Activated T-helper 2 cell treated with anti-CD3 and anti-CD28 coated beads, Interferon-gamma antibody, Interleukin-2, Interleukin-4, amounts not matched to agents 10 μg/mL and 5 μg/mL and 100 μg/mL, durations not matched to agents 14 hours and 24 hours and 36 hours (primary cell): ENCODE data around the gene GPR37L1. TPM values are rescaled to one million over a fixed set of nuclear protein-coding genes. Genes with fewer than 3 reads are reported as not detected.

ENCODE experiments used
- DNase-seq: peaks from one replicate; pipeline ENCODE4 v3.0.0; 2021; ENCODE audit warnings: low spot score
- H3K27ac Mint-ChIP-seq: one replicate; pipeline ENCODE4 v1.8.0; 2021; ENCODE audit warnings: mixed read lengths
- H3K27me3 Mint-ChIP-seq: one replicate; pipeline ENCODE4 v1.8.0; 2021; ENCODE audit warnings: low read depth, mixed read lengths
- H3K36me3 Mint-ChIP-seq: one replicate; pipeline ENCODE4 v1.8.0; 2021; ENCODE audit warnings: low read depth, mixed read lengths
- H3K4me1 Mint-ChIP-seq: one replicate; pipeline ENCODE4 v1.8.0; 2021; ENCODE audit warnings: low read depth, mixed read lengths
- H3K4me3 Mint-ChIP-seq: one replicate; pipeline ENCODE4 v1.8.0; 2021; ENCODE audit warnings: low read depth, mild to moderate bottlenecking, moderate library complexity, mixed read lengths
- H3K9me3 Mint-ChIP-seq: one replicate; pipeline ENCODE4 v1.8.0; 2021; ENCODE audit warnings: mixed read lengths
- intact Hi-C: fragments of 100-400 bp; cut with micrococcal nuclease; formaldehyde crosslinking; loops from one replicate; pipeline ENCODE4 v1.15.1; 2023
- total RNA-seq: library from RNA; stranded (reverse); gene quantifications from 2 replicates; pipeline ENCODE4 v1.2.3, GENCODE V29; 2022

Gene GPR37L1, protein sequence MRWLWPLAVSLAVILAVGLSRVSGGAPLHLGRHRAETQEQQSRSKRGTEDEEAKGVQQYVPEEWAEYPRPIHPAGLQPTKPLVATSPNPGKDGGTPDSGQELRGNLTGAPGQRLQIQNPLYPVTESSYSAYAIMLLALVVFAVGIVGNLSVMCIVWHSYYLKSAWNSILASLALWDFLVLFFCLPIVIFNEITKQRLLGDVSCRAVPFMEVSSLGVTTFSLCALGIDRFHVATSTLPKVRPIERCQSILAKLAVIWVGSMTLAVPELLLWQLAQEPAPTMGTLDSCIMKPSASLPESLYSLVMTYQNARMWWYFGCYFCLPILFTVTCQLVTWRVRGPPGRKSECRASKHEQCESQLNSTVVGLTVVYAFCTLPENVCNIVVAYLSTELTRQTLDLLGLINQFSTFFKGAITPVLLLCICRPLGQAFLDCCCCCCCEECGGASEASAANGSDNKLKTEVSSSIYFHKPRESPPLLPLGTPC
- total RNA-seq: not detected in 2 replicates

DNA sequence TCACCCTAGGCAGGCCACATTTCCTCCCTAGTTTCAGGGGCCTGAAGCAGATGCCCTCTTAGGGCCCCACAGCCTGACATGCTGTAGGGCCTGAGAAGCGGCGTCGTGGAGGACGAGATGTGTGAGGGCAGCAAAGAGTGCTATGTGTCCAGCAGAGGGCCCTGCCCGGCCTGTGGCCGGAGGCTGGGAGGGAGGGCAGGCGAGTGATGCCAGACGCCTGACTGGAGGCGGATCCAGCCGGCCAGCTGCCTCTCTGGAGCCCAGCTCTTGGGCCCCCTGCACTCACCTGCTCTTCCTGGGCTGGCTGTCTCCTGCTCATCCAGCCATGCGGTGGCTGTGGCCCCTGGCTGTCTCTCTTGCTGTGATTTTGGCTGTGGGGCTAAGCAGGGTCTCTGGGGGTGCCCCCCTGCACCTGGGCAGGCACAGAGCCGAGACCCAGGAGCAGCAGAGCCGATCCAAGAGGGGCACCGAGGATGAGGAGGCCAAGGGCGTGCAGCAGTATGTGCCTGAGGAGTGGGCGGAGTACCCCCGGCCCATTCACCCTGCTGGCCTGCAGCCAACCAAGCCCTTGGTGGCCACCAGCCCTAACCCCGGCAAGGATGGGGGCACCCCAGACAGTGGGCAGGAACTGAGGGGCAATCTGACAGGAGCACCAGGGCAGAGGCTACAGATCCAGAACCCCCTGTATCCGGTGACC is at the start of gene GPR37L1:
GPR37L1 (plus strand) TSS at position 279 of the 697 bp plus-strand sequence; CDS start at position 326, 47 bp downstream.
- DNase-seq: no peak
- Mint-ChIP-seq H3K27ac (no peak within 1 kb of the TSS), H3K27me3 (no peaks in the 10 kb centered on the region), H3K4me3 (no peak within 1 kb of the TSS), H3K4me1 (no peaks in the 10 kb centered on the region), H3K9me3 (no peaks in the 10 kb centered on the region), H3K36me3 (no peaks in the 10 kb centered on the region)
- intact Hi-C loops: no loop called here

GRCh38 chr1:202073206-202073605 is 49.5 kb upstream of the GPR37L1 start:
- intact Hi-C loops: no loop called here
- DNase-seq: no peak
- Mint-ChIP-seq H3K36me3 (no peaks in the 10 kb centered on the region), H3K27ac (no peak overlapping the region), H3K9me3 (no peaks in the 10 kb centered on the region), H3K4me3 (no peak overlapping the region), H3K27me3 (no peaks in the 10 kb centered on the region), H3K4me1 (peaks cover 4% of the 10 kb centered on the region)

- peaks cover 4% of the 10 kb centered on the region for H3K4me1 Mint-ChIP-seq
- intact Hi-C loops: no loop called here
- no peaks in the 10 kb centered on the region for H3K9me3 Mint-ChIP-seq
- H3K27ac Mint-ChIP-seq: no peak overlapping the region
- H3K36me3 Mint-ChIP-seq: no peaks in the 10 kb centered on the region
- H3K4me3 Mint-ChIP-seq: no peak overlapping the region
- no peak for DNase-seq
- H3K27me3 Mint-ChIP-seq: no peaks in the 10 kb centered on the region
These were observed 47.7 kb upstream of the GPR37L1 start for GRCh38 chr1:202074985-202075384.

DNA sequence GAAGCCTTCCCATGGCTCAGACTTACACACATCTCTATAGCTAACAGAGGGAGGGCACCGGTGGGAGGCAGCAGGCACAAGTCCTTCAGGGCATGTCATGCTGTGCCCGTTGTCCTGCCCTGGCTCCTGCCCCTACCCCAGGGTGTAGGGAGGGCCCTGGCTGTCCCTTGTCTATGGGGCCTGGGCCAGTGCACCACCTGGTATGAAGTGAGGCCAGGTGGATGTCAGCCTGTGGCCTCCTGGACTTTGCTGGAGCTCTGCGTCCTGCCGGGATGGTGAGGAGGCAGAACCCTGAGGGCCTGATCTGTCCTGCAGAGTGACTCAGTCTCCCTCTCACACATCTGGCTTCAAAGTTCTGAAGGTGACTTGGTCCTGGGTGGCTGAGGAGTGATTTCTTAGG is 47.3 kb upstream of the GPR37L1 start:
- DNase-seq: no peak
- no peaks in the 10 kb centered on the region for H3K36me3 Mint-ChIP-seq
- no peaks in the 10 kb centered on the region for H3K27me3 Mint-ChIP-seq
- no peaks in the 10 kb centered on the region for H3K9me3 Mint-ChIP-seq
- intact Hi-C loops: no loop called here
- H3K4me3 Mint-ChIP-seq: no peak overlapping the region
- peaks cover 4% of the 10 kb centered on the region for H3K4me1 Mint-ChIP-seq
- no peak overlapping the region for H3K27ac Mint-ChIP-seq

DNA sequence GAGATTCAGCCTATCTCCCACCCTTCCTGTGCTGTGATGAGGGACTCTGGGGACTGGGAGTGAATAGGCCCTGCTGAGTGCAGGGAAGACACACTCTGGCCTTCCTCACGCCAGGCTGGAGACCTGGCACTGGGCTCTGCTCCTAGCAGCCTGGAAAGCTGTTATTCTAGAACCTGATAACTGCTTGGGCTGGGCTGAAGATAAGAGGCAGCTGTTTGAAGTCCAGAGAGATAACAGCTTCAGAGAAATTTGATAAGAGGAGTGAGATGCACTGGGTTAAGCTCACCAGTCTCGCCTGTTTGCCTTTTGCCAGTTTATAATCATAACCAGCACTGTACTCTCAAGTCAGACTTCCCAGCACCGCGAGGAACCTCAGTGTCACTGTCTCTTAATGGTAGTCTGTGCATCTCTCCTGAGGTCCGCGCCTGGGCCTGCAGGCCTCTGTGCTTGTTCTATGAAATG is 46.6 kb upstream of the GPR37L1 start:
- no peak for DNase-seq
- Mint-ChIP-seq H3K4me3 (no peak overlapping the region), H3K9me3 (no peaks in the 10 kb centered on the region), H3K4me1 (peaks cover 4% of the 10 kb centered on the region), H3K36me3 (no peaks in the 10 kb centered on the region), H3K27ac (no peak overlapping the region), H3K27me3 (no peaks in the 10 kb centered on the region)
- intact Hi-C loops: no loop called here

DNA sequence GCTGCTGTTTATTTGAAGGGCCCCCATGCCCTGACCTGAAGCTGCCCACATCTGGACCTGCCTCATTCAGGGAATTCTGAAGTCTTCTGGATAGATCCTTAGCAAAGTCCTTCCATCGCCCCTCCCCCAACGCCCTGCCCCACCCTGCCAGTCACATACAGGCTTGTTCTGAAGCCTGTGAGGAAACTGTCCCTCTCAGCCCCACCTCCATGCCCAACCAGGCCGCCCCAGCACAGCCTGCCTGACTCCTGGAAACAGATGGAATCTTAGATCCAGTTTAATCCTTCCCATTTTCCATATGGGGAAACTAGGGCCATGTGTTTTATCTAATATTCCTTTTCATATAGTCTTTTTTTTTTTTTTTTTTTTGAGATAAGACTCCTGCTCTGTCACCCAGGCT is 44.5 kb upstream of the GPR37L1 start:
- intact Hi-C loops: no loop called here
- no peak overlapping the region for H3K27ac Mint-ChIP-seq
- H3K4me1 Mint-ChIP-seq: peaks cover 4% of the 10 kb centered on the region
- no peaks in the 10 kb centered on the region for H3K9me3 Mint-ChIP-seq
- no peak overlapping the region for H3K4me3 Mint-ChIP-seq
- no peaks in the 10 kb centered on the region for H3K27me3 Mint-ChIP-seq
- no peak for DNase-seq
- H3K36me3 Mint-ChIP-seq: no peaks in the 10 kb centered on the region

GRCh38 chr1:202081992-202082391 is 40.7 kb upstream of the GPR37L1 start:
- intact Hi-C loops: no loop called here
- H3K36me3 Mint-ChIP-seq: no peaks in the 10 kb centered on the region
- peaks cover under 1% of the 10 kb centered on the region for H3K4me1 Mint-ChIP-seq
- H3K9me3 Mint-ChIP-seq: no peaks in the 10 kb centered on the region
- peaks cover 4% of the 10 kb centered on the region for H3K27me3 Mint-ChIP-seq
- no peak overlapping the region for H3K4me3 Mint-ChIP-seq
- H3K27ac Mint-ChIP-seq: no peak overlapping the region
- no peak for DNase-seq

GRCh38 chr1:202084791-202085681 is 37.7 kb upstream of the GPR37L1 start:
- Mint-ChIP-seq H3K36me3 (no peaks in the 10 kb centered on the region), H3K27ac (no peak overlapping the region)

DNA sequence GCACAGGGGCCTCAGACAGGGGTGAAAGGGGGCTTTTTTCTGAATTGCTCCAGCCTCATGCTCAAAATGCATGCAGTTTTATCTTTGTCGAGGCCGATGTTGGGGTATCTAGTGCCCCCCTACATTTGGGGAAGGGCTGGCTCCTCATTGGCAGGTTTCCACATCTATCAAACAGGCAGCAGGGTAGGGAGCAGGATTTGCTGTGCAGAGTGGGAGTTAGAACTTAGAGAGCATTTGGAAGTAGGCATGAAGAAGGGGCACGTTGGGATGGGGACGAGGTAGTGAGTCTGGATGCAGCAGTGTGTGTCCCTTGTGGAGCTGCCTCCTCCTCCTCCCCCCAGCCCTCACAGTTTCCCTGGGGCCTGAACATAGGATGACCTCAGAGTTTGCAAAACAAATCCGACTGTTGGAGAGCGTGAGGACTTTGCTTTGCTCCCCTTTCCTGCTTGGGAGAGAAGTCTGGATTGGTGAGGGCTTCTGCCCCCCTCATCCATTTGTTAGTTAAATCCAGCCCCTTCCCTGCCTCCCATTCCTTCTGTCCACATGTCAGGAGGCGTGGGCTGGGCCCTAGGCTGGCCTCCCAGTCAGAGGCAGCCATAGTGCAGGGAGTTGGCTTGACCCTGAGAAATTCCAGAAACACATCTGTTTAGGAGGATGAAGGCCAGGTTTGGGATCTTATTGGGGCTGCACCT is 36.9 kb upstream of the GPR37L1 start:
- peaks cover 4% of the 10 kb centered on the region for H3K27me3 Mint-ChIP-seq
- H3K4me1 Mint-ChIP-seq: no peaks in the 10 kb centered on the region
- H3K4me3 Mint-ChIP-seq: no peak overlapping the region
- intact Hi-C loops: no loop called here
- no peak overlapping the region for H3K27ac Mint-ChIP-seq
- H3K36me3 Mint-ChIP-seq: no peaks in the 10 kb centered on the region
- DNase-seq: no peak
- no peaks in the 10 kb centered on the region for H3K9me3 Mint-ChIP-seq

More at GRCh38 chr1:202084791-202085681, 37.7 kb upstream of the GPR37L1 start:
- peaks cover 4% of the 10 kb centered on the region for H3K27me3 Mint-ChIP-seq
- H3K9me3 Mint-ChIP-seq: no peaks in the 10 kb centered on the region
- intact Hi-C loops: no loop called here
- DNase-seq: no peak
- no peaks in the 10 kb centered on the region for H3K4me1 Mint-ChIP-seq
- no peak overlapping the region for H3K4me3 Mint-ChIP-seq

DNA sequence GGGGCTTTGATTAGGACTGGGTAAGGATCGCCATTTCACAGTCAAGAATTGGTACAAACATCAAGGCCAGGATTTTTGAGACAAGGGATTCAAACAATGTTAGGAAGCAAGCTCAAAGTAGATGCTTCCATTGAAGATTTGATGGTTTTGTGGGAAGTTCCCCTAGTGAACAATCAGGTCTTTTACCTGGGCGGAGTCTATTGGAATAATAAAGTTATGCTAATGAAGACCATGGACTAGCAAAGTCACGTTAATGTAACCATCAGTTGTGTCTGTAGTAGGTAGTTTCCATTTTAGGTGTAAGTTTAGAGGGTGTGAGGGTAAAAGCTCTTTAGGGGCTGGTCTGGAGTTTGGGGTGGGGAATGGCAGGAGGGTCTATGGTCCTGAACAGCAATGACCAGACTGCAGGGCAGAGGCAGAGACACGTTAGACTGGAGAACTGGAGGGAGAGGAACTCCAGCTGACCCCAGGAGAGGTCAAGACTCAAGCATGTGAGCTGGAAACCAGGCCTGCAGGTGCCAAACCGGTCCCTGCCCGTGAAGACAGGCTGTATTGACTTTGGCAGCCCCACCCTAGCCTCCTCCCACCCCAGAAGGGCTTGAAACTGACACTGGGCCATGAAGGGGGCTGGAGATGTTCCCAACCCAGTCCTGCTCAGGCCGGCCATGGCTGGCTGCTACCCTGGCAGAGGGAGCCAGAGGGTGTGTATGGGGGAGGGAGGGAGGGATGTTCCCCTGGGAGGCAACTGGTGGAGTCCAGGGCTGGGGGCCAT is 36.0 kb upstream of the GPR37L1 start:
- no peak overlapping the region for H3K4me3 Mint-ChIP-seq
- H3K36me3 Mint-ChIP-seq: no peaks in the 10 kb centered on the region
- no peak for DNase-seq
- H3K27ac Mint-ChIP-seq: no peak overlapping the region
- H3K4me1 Mint-ChIP-seq: no peaks in the 10 kb centered on the region
- peaks cover 6% of the 10 kb centered on the region for H3K27me3 Mint-ChIP-seq
- H3K9me3 Mint-ChIP-seq: no peaks in the 10 kb centered on the region
- intact Hi-C loops: no loop called here

- Mint-ChIP-seq H3K4me3 (no peak overlapping the region), H3K4me1 (no peaks in the 10 kb centered on the region), H3K36me3 (no peaks in the 10 kb centered on the region), H3K9me3 (no peaks in the 10 kb centered on the region), H3K27me3 (peaks cover 6% of the 10 kb centered on the region), H3K27ac (no peak overlapping the region)
- no peak for DNase-seq
- intact Hi-C loops: no loop called here
These were observed 34.5 kb upstream of the GPR37L1 start for GRCh38 chr1:202088206-202088605.
